GM12874 (cell line): ENCODE measurements around the gene HDLBP.

ENCODE experiments used
- CTCF ChIP-seq: IDR thresholded peaks from 2 replicates; pipeline ENCODE4 v1.5.1; 2011; ENCODE audit warnings: low read depth, mild to moderate bottlenecking, control low read depth, low read length, moderate library complexity; ENCODE audit not compliant: insufficient read depth

HDLBP gene

GRCh38 chr2:241355983-241356870, 40.8 kb upstream of the HDLBP start, which contains the start of gene FARP2:
Gene FARP2 (plus strand): TSS chr2:241356285. CDS start chr2:241373108, 16,823 bp downstream.
- TF ChIP-seq CTCF: no peak

DNA sequence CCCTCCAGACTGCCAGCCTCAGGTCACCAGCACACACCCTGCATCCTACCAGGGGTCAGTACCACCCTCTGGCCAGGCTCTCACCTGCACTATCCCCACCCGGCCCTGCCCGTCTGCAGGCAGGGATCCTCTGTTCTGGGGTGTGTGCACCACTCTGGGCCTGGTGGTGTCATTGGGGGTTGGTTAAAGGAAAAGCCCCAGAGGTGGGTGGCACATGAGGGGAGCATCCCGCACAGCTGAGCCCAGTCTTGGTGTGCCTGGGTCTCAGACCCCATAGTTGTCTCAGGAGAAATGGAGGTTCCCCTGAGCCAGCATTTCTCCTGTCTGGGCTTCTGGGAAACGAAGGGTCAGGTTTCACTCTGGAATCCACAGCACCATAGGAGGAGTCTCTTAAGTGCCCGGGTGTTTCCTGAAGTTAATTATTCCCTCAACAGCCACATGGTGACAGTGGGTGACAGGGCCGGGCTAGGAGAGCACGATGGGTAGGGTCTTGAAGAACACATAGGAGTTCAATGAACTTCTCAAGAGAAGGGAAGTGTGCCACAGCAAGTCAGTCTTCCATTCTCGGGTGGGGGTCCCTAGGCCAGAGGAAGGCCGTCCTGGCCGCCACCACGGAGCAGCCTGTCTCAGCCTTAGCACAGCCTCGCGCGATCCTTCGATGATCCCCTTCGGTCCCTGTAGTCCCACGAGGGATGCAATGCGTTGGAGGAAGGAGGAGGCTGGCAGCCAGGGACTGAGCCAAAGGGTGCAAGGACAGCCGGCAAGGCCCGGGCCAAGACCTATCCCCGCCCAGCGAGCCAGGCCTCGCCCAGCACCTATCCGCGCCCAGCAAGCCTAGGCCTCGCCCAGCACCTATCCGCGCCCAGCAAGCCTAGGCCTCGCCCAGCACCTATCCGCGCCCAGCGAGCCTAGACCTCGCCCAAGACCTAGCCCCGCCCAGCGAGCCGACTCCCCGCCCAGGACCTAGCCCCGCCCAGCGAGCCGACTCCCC, 39.5 kb upstream of the HDLBP start:
- TF ChIP-seq CTCF: no peak

DNA sequence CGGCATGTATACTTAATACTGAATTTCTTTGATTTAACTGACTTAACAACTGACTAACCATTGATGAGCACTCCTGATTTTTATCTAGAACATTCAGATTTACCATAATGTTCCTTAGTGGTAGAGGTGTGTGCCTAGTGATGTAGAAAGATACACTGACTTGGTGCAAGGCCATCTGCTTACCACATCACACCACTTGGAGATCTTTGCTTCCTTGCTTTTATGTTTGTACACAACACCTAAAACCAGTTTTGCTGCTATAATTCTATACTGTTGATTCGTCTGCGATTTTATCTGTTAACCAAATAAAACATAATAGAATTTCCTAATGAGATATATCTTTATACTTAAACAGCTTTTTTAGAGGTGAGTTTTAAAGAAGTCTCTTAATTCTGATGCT, 36.8 kb upstream of the HDLBP start:
- TF ChIP-seq CTCF: no peak

DNA sequence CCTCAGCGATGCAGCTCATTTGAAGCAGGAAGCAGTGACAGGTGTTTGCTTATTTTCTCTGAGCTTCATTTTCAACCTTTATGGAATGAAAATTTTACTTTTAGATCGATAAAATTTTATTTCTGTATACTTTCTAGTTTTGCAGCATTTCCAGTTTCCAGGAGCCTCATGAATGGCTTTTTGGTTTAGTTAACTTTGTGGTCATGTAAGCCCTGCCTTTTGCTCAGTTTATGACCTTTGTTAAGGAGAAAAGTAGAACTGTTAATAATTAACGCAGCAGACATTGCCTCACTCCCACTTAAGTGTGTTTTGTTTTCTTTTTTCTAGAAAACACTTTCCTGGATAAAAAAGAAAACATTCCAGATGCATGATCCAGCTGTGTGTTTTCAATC, 36.2 kb upstream of the HDLBP start:
- TF ChIP-seq CTCF: no peak

DNA sequence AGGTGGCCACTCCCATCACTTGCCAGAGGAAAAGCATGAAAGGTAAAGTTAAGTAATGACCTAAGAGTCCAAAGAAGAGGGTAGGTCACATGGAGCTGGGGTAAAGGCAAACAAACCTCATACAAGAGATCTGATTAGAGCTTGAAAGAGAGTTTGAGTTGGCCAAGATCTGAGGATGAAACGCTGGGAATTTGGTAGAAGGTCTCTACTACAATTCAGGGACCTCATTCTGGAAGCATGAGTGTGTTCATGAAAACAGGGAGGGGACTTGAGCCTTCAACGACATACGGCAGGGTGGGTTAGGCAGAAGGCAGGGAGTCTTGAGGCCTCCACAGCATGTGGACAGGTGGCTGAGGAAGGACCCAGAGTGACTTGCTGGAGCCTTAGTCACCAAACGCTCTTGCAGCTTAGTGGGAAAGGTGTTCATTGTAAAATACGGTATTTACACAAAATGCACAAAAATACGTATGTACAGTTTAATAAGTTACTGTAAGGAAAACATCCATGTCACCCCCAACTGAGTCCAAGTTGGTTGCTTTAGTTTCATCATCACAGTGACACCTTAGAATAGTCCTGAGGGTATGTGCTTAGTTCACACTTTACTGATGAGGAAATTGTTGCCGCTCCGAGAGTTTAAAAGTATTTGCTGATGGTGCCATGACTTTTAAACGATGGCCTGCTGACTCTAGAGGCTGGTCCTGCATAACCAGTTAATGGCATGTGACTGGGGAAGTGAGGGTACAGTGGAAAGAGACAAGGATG, 35.6 kb upstream of the HDLBP start:
- TF ChIP-seq CTCF: no peak

GRCh38 chr2:241350530-241350877, 35.0 kb upstream of the HDLBP start:
- TF ChIP-seq CTCF: no peak

GRCh38 chr2:241349941-241350340, 34.5 kb upstream of the HDLBP start:
- no peak for TF ChIP-seq CTCF
